Breast epithelium (tissue), 4 donors: ENCODE data around the gene ATP13A4. TPM values are rescaled to one million over a fixed set of nuclear protein-coding genes. Genes with fewer than 3 reads are reported as not detected.

ENCODE experiments used
- DNase-seq, 2 donors: peaks; one replicate each; pipeline ENCODE4 v3.0.0-alpha.2; 2019; ENCODE audit warnings: low spot score in 2 of 2
- H3K27ac ChIP-seq, 2 donors: fragments of 200-600 bp; sonication (generic) in 1 of 2; one replicate each; pipeline ENCODE4 v1.5.1; 2016 to 2019; ENCODE audit warnings: mild to moderate bottlenecking in 1 of 2
- H3K27me3 ChIP-seq, 2 donors: fragments of 200-600 bp; sonication (generic) in 1 of 2; one replicate each; pipeline versions ENCODE4 v1.5.1 to v1.6.0; 2017 to 2019; ENCODE audit warnings: control low read depth in 1 of 2, mild to moderate bottlenecking in 1 of 2
- H3K36me3 ChIP-seq: fragments of 200-600 bp; one replicate; pipeline ENCODE4 v1.5.1; 2019
- H3K4me1 ChIP-seq, 2 donors: fragments of 200-600 bp; sonication (generic); one replicate each; pipeline ENCODE4 v1.5.1; 2016 to 2019; ENCODE audit warnings: control low read depth in 1 of 2
- H3K4me3 ChIP-seq, 3 donors: fragments of 200-600 bp; sonication (generic); 1 replicate in 2 of 3; 2 replicates in 1 of 3; pipeline ENCODE4 v1.5.1; 2016 to 2019; ENCODE audit warnings: mild to moderate bottlenecking in 3 of 3, moderate library complexity in 2 of 3
- H3K9me3 ChIP-seq, 2 donors: fragments of 200-600 bp; sonication (generic) in 1 of 2; one replicate each; pipeline ENCODE4 v1.5.1; 2016 to 2019; ENCODE audit warnings: control low read depth in 1 of 2
- POLR2A ChIP-seq: fragments of 450-650 bp; IDR thresholded peaks from one replicate; pipeline ENCODE4 v1.6.1; 2016; ENCODE audit warnings: antibody characterized with exemption, mild to moderate bottlenecking, moderate library complexity
- POLR2AphosphoS5 ChIP-seq, 3 donors: sonication (generic); formaldehyde crosslinking; IDR thresholded peaks; one replicate each; pipeline ENCODE4 v1.6.1; 2017; ENCODE audit warnings: antibody characterized with exemption in 3 of 3
- intact Hi-C: fragments of 100-400 bp; cut with DNase I; formaldehyde crosslinking; loops from one replicate; pipeline ENCODE4 v1.15.1; 2023; ENCODE audit warnings: low total_unique reads
- total RNA-seq, 3 donors: library from RNA; depleted of rRNA; stranded (reverse); fragments of >200 nt; gene quantifications; one replicate each; pipeline ENCODE4 v1.1.0, GENCODE V29; 2016
- TF ChIP-seq, protein P1 (sequence below), 3 donors: fragments of 450-650 bp; IDR thresholded peaks; one replicate each; pipeline ENCODE4 v1.5.1; 2016 to 2017; ENCODE audit warnings: antibody characterized with exemption in 3 of 3, mild to moderate bottlenecking in 3 of 3, moderate library complexity in 3 of 3

ATP13A4 gene
- total RNA-seq, 3 donors from 2014 or later, result 0.64 to 36.6 (median 6.2) TPM

DNA sequence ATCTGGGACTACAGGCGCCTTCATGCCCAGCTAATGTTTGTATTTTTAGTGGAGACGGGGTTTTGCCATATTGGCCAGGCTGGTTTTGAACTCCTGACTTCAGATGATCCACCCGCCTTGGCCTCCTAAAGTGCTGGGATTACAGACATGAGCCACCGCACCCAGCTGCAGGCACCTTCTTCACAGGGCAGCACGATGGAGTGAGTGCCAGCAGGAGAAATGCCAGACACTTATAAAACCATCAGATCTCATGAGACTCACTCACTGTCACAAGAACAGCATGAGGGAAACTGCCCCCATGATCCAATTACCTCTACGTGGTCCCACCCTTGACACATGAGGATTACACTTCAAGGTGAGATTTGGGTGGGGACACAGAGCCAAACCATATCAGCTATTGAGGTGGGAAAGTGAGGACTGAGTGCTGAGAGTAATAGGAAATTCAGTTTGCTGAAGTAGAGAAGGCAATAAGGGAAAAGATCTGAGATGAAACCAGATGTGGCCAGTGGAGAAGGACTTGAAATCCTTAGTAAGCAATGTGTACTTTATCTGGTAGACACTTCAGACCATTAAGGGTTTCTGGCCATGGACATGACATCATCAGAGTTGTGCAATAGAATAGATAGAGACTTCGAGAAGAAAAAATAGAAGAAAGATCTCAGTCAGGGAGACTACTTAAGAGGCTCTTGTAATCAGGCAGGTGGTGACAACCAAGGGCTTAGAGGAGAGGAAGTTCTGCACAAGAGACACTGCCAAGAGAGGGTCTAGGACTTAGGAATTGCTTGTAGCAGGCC, 158.0 kb downstream of the ATP13A4 start:
- Histone ChIP-seq H3K4me3 (no peak overlapping the region), H3K36me3 (no peaks in the 10 kb centered on the region), H3K27me3 (no peaks in the 10 kb centered on the region), H3K9me3 (no peaks in the 10 kb centered on the region), H3K27ac (no peak overlapping the region), H3K4me1 (no peaks in the 10 kb centered on the region)
- intact Hi-C loops, result no loop called here
- TF ChIP-seq POLR2AphosphoS5 (IDR thresholded peaks at IDR 0.05) (no peak), POLR2A (no peak)
- TF ChIP-seq, protein P1, sequence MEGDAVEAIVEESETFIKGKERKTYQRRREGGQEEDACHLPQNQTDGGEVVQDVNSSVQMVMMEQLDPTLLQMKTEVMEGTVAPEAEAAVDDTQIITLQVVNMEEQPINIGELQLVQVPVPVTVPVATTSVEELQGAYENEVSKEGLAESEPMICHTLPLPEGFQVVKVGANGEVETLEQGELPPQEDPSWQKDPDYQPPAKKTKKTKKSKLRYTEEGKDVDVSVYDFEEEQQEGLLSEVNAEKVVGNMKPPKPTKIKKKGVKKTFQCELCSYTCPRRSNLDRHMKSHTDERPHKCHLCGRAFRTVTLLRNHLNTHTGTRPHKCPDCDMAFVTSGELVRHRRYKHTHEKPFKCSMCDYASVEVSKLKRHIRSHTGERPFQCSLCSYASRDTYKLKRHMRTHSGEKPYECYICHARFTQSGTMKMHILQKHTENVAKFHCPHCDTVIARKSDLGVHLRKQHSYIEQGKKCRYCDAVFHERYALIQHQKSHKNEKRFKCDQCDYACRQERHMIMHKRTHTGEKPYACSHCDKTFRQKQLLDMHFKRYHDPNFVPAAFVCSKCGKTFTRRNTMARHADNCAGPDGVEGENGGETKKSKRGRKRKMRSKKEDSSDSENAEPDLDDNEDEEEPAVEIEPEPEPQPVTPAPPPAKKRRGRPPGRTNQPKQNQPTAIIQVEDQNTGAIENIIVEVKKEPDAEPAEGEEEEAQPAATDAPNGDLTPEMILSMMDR (IDR thresholded peaks at IDR 0.05), result no peak
- no peak for DNase-seq

DNA sequence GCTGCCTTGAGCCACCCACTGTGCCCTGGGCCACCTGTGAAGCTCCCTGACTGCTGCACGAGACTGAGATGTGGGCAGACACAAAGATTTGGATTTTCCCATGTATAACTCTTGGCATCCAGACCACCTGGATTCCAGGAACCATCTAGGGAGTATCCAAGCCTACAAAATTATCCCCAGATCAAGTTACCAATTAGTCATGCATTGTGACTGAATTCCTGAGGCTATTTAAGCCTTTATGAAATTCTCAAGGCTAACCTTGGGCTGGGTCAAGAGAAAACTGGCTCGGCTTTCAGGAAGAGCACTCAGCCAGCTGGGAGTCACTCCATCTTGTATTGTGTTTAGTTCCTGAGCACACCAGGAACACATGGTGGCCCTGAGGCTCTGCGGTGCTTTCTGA, 162.8 kb downstream of the ATP13A4 start:
- no peaks in the 10 kb centered on the region for H3K36me3 ChIP-seq
- TF ChIP-seq POLR2A (no peak), POLR2AphosphoS5 (IDR thresholded peaks at IDR 0.05) (peak in 1 of 3 donors; percentile 34)
- TF ChIP-seq, protein P1 (IDR thresholded peaks at IDR 0.05), result no peak
- H3K4me1 ChIP-seq, result no peaks in the 10 kb centered on the region
- intact Hi-C loops, result no loop called here
- DNase-seq, result peak in 1 of 2 donors; percentile 42
- H3K27ac ChIP-seq, result peak overlapping the region; percentile 27 to 69
- no peaks in the 10 kb centered on the region for H3K9me3 ChIP-seq
- no peaks in the 10 kb centered on the region for H3K27me3 ChIP-seq
- H3K4me3 ChIP-seq, result no peak overlapping the region

DNA sequence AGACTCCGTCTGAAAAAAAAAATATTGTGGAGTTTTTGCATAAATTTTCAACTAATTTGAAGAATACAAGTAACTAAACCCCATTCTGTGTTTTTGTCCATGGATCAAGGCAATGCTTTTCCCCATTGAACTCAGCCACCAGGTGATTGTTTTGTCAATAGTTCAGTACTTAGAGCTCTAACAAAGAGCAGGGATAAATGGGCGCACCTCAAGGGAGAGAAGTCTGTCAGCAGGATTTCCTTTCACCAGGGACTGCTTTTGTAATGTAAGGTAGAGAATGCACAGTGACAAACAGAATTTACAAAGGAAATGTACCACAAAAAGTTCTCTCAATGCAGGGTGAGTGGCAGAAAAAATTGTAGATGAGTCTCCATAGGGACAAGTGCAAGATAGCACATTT, 165.4 kb downstream of the ATP13A4 start:
- Histone ChIP-seq H3K36me3 (no peaks in the 10 kb centered on the region), H3K4me3 (no peak overlapping the region), H3K4me1 (no peaks in the 10 kb centered on the region), H3K9me3 (no peaks in the 10 kb centered on the region), H3K27ac (no peak overlapping the region), H3K27me3 (no peaks in the 10 kb centered on the region)
- TF ChIP-seq POLR2A, result no peak
- no peak for TF ChIP-seq POLR2AphosphoS5 (IDR thresholded peaks at IDR 0.05)
- TF ChIP-seq, protein P1 (IDR thresholded peaks at IDR 0.05), result no peak
- DNase-seq, result no peak
- intact Hi-C loops, result no loop called here

DNA sequence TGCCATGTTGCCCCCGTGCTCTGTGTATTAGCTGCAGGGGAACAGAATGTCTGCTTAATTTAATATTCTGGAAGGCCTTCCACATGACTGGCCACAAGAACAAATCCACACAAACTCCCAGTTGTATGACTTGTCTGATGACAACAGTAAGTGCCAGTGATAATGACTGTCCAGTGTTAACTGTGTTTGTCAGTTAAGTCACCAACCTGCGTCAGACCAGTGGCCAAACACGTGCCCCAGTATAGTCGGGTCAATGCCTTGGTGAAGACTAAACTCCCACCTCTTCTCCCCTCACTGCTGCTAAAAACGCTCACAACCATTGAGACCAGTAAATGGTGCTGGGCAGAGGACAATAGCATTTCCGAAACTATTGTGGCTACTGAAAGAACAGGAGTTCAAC, 166.3 kb downstream of the ATP13A4 start:
- no peaks in the 10 kb centered on the region for H3K9me3 ChIP-seq
- TF ChIP-seq, protein P1 (IDR thresholded peaks at IDR 0.05), result no peak
- TF ChIP-seq POLR2A (no peak), POLR2AphosphoS5 (IDR thresholded peaks at IDR 0.05) (no peak)
- intact Hi-C loops, result no loop called here
- H3K27ac ChIP-seq, result no peak overlapping the region
- H3K4me3 ChIP-seq, result no peak overlapping the region
- H3K36me3 ChIP-seq, result no peaks in the 10 kb centered on the region
- no peaks in the 10 kb centered on the region for H3K4me1 ChIP-seq
- DNase-seq, result no peak
- H3K27me3 ChIP-seq, result no peaks in the 10 kb centered on the region

DNA sequence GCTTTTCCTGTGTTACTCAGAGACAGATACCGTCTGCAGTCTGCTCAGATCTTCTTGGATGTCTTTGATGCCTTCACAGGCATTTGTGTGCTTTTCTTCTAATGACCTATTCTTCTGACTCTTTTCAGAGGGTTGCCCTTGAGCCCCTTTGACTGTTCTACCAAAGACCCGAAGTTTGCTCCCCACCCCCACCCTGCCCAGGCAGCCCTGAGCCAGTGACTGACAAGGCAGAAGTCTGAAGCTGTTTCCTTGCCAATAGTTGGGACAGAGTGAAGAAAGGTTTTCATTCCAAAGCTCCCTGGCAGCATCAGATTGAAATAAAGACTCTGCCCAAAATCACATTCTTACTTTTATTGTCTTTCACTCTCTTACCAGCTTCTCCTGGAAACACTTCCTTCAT, 167.1 kb downstream of the ATP13A4 start:
- no peaks in the 10 kb centered on the region for H3K4me1 ChIP-seq
- no peaks in the 10 kb centered on the region for H3K9me3 ChIP-seq
- H3K27ac ChIP-seq, result no peak overlapping the region
- intact Hi-C loops, result no loop called here
- H3K27me3 ChIP-seq, result no peaks in the 10 kb centered on the region
- no peak overlapping the region for H3K4me3 ChIP-seq
- no peak for DNase-seq
- TF ChIP-seq POLR2A (no peak), POLR2AphosphoS5 (IDR thresholded peaks at IDR 0.05) (no peak)
- TF ChIP-seq, protein P1 (IDR thresholded peaks at IDR 0.05), result no peak
- no peaks in the 10 kb centered on the region for H3K36me3 ChIP-seq
